Breast epithelium (tissue), 4 donors: ENCODE data around the gene MAN1A1. TPM values are rescaled to one million over a fixed set of nuclear protein-coding genes. Genes with fewer than 3 reads are reported as not detected.

Experiments used
- DNase-seq, 2 donors: peaks; one replicate each; pipeline ENCODE4 v3.0.0-alpha.2; 2019; ENCODE audit warnings: low spot score in 2 of 2
- H3K27ac ChIP-seq, 2 donors: fragments of 200-600 bp; sonication (generic) in 1 of 2; one replicate each; pipeline ENCODE4 v1.5.1; 2016 to 2019; ENCODE audit warnings: mild to moderate bottlenecking in 1 of 2
- H3K27me3 ChIP-seq, 2 donors: fragments of 200-600 bp; sonication (generic) in 1 of 2; one replicate each; pipeline versions ENCODE4 v1.5.1 to v1.6.0; 2017 to 2019; ENCODE audit warnings: control low read depth in 1 of 2, mild to moderate bottlenecking in 1 of 2
- H3K36me3 ChIP-seq: fragments of 200-600 bp; one replicate; pipeline ENCODE4 v1.5.1; 2019
- H3K4me1 ChIP-seq, 2 donors: fragments of 200-600 bp; sonication (generic); one replicate each; pipeline ENCODE4 v1.5.1; 2016 to 2019; ENCODE audit warnings: control low read depth in 1 of 2
- H3K4me3 ChIP-seq, 3 donors: fragments of 200-600 bp; sonication (generic); 1 replicate in 2 of 3; 2 replicates in 1 of 3; pipeline ENCODE4 v1.5.1; 2016 to 2019; ENCODE audit warnings: mild to moderate bottlenecking in 3 of 3, moderate library complexity in 2 of 3
- H3K9me3 ChIP-seq, 2 donors: fragments of 200-600 bp; sonication (generic) in 1 of 2; one replicate each; pipeline ENCODE4 v1.5.1; 2016 to 2019; ENCODE audit warnings: control low read depth in 1 of 2
- POLR2A ChIP-seq: fragments of 450-650 bp; IDR thresholded peaks from one replicate; pipeline ENCODE4 v1.6.1; 2016; ENCODE audit warnings: antibody characterized with exemption, mild to moderate bottlenecking, moderate library complexity
- POLR2AphosphoS5 ChIP-seq, 3 donors: sonication (generic); formaldehyde crosslinking; IDR thresholded peaks; one replicate each; pipeline ENCODE4 v1.6.1; 2017; ENCODE audit warnings: antibody characterized with exemption in 3 of 3
- intact Hi-C: fragments of 100-400 bp; cut with DNase I; formaldehyde crosslinking; loops from one replicate; pipeline ENCODE4 v1.15.1; 2023; ENCODE audit warnings: low total_unique reads
- total RNA-seq, 3 donors: library from RNA; depleted of rRNA; stranded (reverse); fragments of >200 nt; gene quantifications; one replicate each; pipeline ENCODE4 v1.1.0, GENCODE V29; 2016
- TF ChIP-seq, protein P1 (sequence below), 3 donors: fragments of 450-650 bp; IDR thresholded peaks; one replicate each; pipeline ENCODE4 v1.5.1; 2016 to 2017; ENCODE audit warnings: antibody characterized with exemption in 3 of 3, mild to moderate bottlenecking in 3 of 3, moderate library complexity in 3 of 3

MAN1A1 gene
- total RNA-seq, 3 donors from 2014 or later, result 81.2 to 481 (median 104) TPM

DNA sequence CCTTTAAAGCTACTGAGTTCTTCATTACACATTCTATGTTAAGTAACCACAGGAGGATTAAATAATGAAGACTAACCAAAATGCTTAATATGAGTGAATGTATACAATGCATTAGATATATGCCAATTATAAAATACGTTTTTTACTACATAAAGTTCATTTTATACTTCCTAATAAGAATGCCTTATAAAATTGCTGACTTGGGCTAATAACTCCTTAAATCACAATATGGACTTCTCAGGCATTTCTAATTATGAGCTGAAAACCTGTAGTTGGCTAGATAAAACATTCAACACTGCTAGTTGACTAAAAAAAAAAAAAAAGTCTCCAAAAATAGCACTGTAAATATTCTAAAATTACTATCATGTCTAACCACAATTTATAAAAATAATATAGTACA is 11.8 kb downstream of the MAN1A1 start:
- H3K27me3 ChIP-seq, result no peaks in the 10 kb centered on the region
- no peak overlapping the region for H3K27ac ChIP-seq
- H3K4me1 ChIP-seq, result no peaks in the 10 kb centered on the region
- DNase-seq, result no peak
- H3K9me3 ChIP-seq, result no peaks in the 10 kb centered on the region
- H3K36me3 ChIP-seq, result no peaks in the 10 kb centered on the region
- H3K4me3 ChIP-seq, result no peak overlapping the region
- TF ChIP-seq POLR2A (no peak), POLR2AphosphoS5 (IDR thresholded peaks at IDR 0.05) (no peak)
- TF ChIP-seq, protein P1, sequence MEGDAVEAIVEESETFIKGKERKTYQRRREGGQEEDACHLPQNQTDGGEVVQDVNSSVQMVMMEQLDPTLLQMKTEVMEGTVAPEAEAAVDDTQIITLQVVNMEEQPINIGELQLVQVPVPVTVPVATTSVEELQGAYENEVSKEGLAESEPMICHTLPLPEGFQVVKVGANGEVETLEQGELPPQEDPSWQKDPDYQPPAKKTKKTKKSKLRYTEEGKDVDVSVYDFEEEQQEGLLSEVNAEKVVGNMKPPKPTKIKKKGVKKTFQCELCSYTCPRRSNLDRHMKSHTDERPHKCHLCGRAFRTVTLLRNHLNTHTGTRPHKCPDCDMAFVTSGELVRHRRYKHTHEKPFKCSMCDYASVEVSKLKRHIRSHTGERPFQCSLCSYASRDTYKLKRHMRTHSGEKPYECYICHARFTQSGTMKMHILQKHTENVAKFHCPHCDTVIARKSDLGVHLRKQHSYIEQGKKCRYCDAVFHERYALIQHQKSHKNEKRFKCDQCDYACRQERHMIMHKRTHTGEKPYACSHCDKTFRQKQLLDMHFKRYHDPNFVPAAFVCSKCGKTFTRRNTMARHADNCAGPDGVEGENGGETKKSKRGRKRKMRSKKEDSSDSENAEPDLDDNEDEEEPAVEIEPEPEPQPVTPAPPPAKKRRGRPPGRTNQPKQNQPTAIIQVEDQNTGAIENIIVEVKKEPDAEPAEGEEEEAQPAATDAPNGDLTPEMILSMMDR (IDR thresholded peaks at IDR 0.05), result no peak
- intact Hi-C loops, result no loop called here

DNA sequence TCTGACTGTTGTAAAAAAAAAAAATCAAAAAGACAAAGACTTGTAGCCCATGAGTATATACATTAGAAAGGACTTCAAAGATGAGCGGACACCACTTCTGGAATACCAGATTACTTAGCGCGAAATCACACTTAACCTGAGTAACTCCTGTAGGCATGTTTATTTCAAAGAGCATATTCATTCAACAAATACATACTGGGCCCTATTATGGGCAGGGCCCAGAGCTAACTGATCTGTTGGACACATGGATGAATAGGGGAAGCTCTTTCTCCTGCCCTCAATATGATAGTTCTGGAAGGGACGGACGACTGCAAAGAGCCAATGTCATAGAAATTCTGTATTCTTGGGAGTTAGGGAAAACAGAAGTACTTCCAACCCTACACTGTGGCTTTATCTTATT is 12.3 kb downstream of the MAN1A1 start:
- H3K4me1 ChIP-seq, result no peaks in the 10 kb centered on the region
- H3K4me3 ChIP-seq, result no peak overlapping the region
- intact Hi-C loops, result no loop called here

DNA sequence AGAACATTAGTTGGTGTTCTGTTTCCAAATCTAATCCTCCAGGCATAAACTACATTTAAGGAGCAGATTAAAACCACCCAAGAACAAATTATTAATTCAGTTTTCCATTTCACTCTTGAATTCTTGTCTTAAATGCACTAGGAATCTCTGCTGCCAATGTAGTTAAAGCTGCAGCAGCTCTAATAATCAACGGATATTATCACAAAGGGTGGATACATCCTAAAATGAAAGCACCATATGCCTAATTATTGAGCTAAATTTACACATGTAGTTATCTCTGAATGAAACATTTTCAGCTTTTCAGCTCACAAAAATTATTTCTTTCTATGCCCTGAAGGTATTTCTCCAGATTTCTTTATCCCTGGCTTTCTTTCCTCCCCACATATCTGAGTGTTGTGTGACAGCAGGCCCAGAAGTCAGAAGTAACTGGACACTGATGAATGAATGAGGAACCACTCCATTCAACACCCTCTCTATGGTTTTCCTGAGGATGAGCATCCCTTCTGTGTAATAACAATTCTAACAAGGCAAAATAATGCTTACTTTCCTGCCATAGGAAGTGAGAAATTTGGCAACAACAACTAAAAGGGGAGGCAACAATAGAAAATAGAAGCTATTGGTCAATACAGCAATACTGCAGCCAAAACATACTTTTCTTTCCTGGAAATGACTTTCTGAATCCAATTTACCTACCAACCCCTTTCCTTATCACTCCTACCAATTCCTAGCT is 14.9 kb downstream of the MAN1A1 start:
- Histone ChIP-seq H3K27me3 (no peaks in the 10 kb centered on the region), H3K27ac (peak overlapping the region in 1 of 2 donors; percentile 56), H3K4me3 (no peak overlapping the region), H3K9me3 (no peaks in the 10 kb centered on the region), H3K4me1 (no peaks in the 10 kb centered on the region), H3K36me3 (no peaks in the 10 kb centered on the region)
- intact Hi-C loops, result no loop called here
- TF ChIP-seq POLR2A, result no peak
- TF ChIP-seq, protein P1 (IDR thresholded peaks at IDR 0.05), result no peak
- TF ChIP-seq POLR2AphosphoS5 (IDR thresholded peaks at IDR 0.05), result no peak
- DNase-seq, result no peak

More for the DNA sequence above, 12.3 kb downstream of the MAN1A1 start:
- no peaks in the 10 kb centered on the region for H3K36me3 ChIP-seq
- H3K27ac ChIP-seq, result no peak overlapping the region
- H3K27me3 ChIP-seq, result no peaks in the 10 kb centered on the region
- TF ChIP-seq POLR2AphosphoS5 (IDR thresholded peaks at IDR 0.05), result no peak
- TF ChIP-seq POLR2A, result no peak
- TF ChIP-seq, protein P1 (IDR thresholded peaks at IDR 0.05), result no peak
- no peak for DNase-seq
- no peaks in the 10 kb centered on the region for H3K9me3 ChIP-seq

DNA sequence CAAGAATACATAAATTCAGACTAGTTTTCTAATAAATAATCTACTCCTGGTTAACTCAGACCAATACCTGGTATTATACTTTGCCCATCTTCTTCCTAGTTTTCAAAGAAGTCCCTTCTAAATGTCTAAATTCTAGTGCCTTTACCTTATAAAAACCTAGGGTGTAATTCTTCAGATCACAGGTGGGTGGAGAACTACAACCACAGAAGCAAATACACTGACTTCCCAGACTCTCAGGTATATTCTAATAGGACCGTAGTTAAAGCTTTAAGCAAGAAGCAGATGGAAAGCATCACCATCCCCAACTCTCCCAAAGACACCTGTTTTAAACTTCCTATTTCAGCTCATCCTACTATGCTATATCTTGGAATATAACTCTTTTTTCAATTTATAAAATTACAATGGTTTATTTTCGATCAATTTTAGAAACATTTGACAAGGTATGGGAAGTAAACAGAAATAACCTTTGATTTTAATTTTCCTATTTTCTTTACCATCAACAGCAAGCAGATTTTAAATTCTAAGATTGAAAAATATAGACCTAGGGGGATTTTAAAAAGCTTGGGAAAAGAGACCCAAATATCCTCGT is 15.8 kb downstream of the MAN1A1 start:
- Histone ChIP-seq H3K27ac (no peak overlapping the region), H3K9me3 (no peaks in the 10 kb centered on the region), H3K27me3 (no peaks in the 10 kb centered on the region), H3K4me1 (no peaks in the 10 kb centered on the region), H3K4me3 (no peak overlapping the region), H3K36me3 (no peaks in the 10 kb centered on the region)
- DNase-seq, result no peak
- no peak for TF ChIP-seq POLR2AphosphoS5 (IDR thresholded peaks at IDR 0.05)
- TF ChIP-seq, protein P1 (IDR thresholded peaks at IDR 0.05), result peak in 2 of 3 donors; percentile 44 to 64
- intact Hi-C loops, result no loop called here

DNA sequence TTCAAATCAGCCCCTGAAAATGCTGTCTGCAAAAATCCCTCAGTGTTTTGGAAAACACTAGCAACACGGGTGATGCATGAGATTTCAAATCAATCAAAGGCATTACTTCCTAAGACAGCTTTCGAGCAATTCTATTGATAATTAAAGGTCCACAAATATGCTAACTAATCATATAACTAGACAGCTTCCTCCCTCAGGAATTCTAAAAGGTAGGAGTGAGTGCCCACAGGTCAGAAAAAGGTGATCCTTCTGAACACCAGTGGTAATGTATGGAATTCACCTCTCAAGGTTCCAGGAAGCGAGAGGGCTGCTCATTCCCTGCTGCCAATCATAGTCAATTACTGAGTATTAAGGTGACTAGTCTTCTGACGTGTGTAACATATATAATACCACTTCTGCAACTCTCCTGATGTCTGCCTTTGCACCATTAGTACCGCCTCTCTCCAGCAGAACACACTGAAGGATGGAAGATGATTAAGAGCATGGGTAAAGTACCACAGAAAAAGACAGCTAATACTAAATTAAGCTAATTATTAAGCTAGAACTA is 16.4 kb downstream of the MAN1A1 start:
- intact Hi-C loops, result no loop called here
- Histone ChIP-seq H3K36me3 (no peaks in the 10 kb centered on the region), H3K9me3 (no peaks in the 10 kb centered on the region), H3K27me3 (no peaks in the 10 kb centered on the region), H3K27ac (no peak overlapping the region), H3K4me3 (no peak overlapping the region), H3K4me1 (no peaks in the 10 kb centered on the region)
- DNase-seq, result no peak
- TF ChIP-seq, protein P1 (IDR thresholded peaks at IDR 0.05), result no peak
- TF ChIP-seq POLR2AphosphoS5 (IDR thresholded peaks at IDR 0.05), result no peak
- TF ChIP-seq POLR2A, result no peak
